Effector CD8-positive, alpha-beta T cell (primary cell): ENCODE measurements around the gene PPFIA3.
A peak's percentile ranks its signal among the peaks of the same experiment; 100 is the strongest.
"Not testable (repeated sequence)": the region's sequence is repeated elsewhere in the genome, so short reads cannot be mapped to it uniquely, and the experiment has no call there.

Experiments used
- DNase-seq: peaks from one replicate; lab custom pipeline; 2025; lab: John Stamatoyannopoulos, UW

The PPFIA3 gene

DNA sequence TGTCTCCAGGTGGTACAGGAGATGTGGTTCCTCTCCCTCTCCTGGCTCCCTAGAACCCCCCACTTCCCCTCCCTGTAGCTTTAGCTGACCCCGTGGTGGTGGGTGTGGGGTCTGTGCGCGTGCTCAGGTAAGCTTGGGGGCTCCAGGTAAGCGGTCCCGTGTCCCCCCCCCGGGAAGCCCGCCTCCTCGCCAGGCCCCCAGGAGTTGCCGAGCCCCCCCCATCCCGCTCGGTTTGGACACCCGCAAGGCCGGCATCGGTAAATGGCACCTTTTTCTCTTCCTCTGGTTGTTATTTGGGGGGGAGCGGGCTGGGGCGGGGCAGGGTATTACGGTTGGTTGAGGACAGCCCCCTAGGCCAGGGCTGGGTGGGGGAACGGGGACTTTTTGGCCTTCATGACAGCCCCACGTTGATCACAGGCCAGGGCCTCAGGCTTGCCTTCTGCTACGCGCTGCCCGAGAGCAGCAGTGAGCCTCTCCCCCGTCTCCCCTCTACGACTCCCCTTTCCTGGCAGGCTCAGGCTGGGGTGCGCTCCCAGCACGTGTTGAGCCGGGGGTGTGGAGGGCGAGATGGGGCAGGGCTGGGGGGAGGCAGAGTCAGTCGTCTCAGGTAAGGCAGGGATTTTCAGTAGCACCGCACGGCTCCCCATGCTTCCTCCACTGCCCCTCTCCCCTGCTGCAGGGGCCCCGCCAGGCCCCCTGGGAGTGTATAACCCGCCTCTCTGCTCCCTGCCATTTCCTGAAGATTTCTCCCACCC, 15.8 kb upstream of the PPFIA3 start:
- DNase-seq, result no peak

DNA sequence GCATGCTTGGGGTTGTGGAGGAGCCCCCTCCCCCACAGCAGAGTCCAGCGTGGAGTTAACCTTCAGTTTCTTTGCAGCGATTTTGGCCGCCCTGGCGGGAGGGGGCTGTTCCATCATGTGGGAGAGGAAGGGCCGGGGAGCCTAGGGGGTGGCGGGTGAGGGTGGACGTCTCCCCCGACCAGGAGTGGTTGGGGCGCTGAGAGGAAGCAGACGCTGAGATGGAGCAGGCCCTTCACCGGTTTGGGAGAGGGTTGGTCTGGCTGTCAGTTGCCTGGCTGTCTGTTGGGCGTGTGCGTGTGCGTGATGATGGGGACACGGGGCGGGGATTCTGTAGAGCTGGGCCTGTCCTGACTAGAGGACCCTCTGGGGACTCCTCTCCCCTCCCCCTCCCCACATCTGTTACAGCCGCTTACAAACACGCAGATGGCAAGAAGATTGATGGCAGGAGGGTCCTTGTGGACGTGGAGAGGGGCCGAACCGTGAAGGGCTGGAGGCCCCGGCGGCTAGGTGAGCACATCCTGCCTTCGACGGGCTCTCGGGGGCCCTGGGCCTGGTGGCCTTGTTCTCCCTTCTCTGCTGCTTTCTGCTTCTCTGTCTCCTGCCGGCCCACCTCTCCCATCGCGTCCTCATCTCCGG, 15.0 kb upstream of the PPFIA3 start:
- no peak for DNase-seq

GRCh38 chr19:49106648-49107135, 12.7 kb upstream of the PPFIA3 start:
- DNase-seq, result peak; percentile 50

- no peak for DNase-seq
Observed at GRCh38 chr19:49107625-49108459, 11.5 kb upstream of the PPFIA3 start.

DNA sequence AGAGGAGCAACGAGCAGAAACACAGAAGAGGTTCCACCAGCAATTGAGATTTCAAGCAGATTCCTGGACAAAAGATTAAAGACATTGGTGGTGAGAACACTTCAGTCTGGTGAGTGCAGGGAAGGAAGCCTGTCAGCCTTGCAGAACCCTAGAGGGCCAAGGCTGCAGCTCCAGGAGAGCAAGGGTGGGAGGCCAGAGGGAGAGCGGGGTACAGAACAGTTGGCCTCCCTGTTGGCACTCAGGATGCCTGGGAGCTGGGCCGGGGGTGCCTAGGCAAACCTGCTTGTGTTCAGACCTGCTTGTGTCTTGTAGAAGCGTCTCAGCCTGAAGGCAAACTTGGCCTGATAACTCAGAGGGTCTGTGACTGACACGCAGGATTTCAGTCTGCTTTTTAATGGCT, 10.3 kb upstream of the PPFIA3 start:
- no peak for DNase-seq

- DNase-seq, result no peak
Observed at GRCh38 chr19:49109569-49110233, 9.6 kb upstream of the PPFIA3 start.

GRCh38 chr19:49110567-49110966, 8.8 kb upstream of the PPFIA3 start:
- DNase-seq, result no peak

DNA sequence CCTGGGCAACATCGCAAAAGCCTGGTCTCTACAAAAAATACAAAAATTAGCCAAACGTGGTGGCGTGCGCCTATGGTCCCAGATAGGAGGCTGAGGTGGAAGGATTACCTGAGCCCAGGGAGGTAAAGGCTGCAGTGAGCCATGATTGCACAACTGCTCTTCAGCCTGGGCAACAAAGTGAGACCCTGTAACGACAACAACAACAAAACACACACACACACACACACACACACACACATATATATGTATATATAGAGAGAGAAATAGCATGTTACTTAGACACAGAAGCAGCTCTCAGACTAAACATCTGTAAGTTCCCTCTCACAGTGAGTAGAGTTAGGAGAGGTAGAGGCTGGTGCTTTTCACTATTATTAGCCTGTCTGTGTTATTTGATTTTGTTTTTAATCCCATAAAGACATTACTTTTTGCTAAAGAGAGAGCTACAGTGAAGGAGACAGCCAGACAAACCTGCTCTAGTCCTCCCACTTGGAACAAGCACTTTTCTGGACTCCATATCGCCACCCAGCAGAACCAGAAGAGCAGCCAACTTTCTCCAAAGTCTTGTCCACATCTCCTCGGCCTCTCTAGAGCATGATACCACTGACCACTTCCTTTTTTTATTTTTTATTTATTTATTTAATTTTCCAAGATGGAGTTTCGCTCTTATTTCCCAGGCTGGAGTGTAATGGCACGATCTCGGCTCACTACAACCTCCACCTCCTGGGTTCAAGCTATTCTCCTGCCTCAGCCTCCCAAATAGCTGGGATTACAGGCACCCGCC, 7.9 kb upstream of the PPFIA3 start:
- DNase-seq, result no peak

GRCh38 chr19:49113762-49114629, 5.3 kb upstream of the PPFIA3 start, which contains the start of gene LIN7B:
Gene LIN7B, plus strand, starts transcription at chr19:49114370. Its CDS starts 35 bp downstream, at chr19:49114405.
- DNase-seq, result peak; percentile 62

- DNase-seq, result peak; percentile 31
Observed at GRCh38 chr19:49114630-49115363, 4.5 kb upstream of the PPFIA3 start.

DNA sequence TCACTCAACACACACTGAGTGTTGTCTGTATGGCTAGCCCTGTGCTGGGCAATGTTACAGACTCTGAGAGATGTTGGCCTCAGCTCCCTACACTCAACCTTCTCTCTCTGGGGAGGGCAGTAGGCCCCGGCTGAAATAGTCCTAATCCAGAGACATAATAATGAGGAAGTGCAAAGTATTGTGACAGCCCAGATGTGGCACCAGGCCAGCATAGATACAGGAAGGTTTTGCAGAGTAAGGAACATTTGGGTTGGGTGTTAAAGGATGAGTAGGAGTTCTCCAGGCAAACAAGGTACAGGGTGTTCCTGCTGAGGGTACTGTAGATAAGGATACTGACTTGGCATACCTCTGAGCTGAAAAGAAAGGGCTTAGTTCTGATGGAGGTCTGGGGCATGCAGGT, 2.8 kb upstream of the PPFIA3 start:
- no peak for DNase-seq

GRCh38 chr19:49117677-49118564, 1.4 kb upstream of the PPFIA3 start:
- no peak for DNase-seq

DNA sequence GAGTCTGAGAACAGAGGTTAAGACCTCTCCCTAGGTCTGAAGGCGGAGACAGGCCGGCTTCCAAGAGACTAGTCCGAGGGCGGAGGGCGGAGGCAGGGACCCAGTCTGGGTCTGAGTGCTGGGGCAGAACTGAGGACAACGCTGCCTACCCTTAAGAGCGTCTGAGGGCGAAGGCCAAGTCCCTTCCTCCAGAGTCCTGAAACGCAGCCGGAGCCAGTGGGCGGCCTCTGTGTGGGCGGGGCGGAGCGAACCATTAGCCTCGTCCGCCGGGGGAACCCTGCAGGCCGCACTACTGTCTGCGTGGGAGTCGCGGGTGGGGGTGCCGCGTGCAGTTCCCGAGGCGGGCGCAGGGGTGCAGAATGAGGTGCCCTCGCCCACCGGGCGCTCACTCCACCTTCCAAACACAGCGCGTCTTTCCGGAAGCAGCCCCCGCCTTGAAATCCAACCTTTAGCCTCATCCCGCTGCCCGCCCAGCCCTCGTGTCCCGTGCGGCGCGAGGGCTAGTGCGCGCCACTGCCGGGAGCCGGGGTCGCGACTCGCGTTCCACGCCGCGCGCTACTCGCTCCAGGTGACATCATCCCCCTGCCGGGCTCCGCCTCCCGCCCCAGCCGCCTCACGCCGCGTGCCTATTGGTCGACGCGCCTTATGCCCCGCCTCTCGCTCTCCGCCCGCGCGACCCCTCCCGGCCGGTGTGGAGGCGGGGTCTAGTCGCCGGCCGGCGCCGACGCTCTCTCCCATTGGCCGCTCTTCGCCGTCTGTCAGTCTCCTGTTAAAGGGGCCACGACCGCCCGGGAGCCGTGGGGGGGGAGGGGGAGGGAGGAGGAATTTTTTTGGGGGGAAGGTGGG, 556 bp upstream of the PPFIA3 start, which contains the start of gene C19orf73:
C19orf73 (minus strand) TSS at position 579 of the 846 bp plus-strand sequence; CDS start at position 458, 121 bp downstream.
- DNase-seq, result peak; percentile 90

DNA sequence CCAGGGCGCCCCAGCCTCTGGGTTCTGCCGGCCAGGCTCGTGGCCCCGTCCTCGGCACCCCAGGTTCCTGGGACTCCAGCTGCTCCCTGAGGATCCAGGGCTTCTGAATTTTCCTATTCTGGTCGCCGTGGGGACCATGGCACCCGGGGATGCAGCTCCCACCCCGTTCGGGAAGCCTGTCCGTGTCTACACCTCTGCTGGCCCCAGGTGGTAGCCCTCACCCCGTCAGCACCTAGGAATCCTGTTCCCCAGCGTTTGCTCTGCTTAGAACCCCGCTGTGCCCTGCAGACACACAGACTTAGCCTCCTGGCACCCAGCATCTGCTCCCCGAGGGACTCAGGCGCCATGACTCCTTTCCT, 960 bp downstream of the PPFIA3 start:
- DNase-seq, result no peak

- DNase-seq, result no peak
Observed at GRCh38 chr19:49120868-49121267, 1.5 kb downstream of the PPFIA3 start.

DNA sequence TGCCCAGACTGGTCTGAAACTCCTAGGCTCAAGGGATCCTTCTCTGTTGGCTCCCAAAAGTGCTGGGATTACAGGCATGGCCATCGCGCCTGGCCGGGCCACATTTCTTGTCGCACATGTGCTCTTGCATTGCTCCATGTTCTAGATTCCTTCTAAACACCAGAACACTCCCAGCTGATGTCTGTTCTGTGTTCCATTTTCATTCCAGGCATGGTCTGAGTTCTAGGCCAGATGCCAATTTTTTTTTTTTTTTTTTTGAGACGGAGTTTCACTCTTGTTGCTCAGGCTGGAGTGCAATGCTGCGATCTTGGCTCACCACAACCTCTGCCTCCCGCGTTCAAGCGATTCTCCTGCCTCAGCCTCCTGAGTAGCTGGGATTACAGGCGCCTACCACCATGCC, 2.5 kb downstream of the PPFIA3 start:
- not testable (repeated sequence) for DNase-seq

DNA sequence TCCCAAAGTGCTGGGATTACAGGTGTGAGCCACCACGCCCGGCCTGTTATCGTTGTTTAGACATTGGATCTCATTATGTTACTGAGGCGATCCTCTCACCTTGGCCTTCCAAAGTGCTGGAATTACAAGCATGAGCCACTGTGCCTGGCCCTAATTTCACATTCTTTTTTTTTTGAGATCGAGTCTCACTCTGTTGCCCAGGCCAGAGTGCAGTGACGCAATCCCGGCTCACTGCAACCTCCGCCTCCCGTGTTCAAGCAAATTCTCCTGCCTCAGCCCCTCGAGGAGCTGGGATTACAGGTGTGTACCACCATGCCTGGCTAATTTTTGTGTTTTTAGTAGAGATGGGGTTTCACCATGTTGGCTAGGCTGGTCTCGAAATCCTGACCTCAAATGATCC, 3.9 kb downstream of the PPFIA3 start:
- DNase-seq, result not testable (repeated sequence)
